ENCODE data around the gene GPBP1L1. TPM values are rescaled to one million over a fixed set of nuclear protein-coding genes. Genes with fewer than 3 reads are reported as not detected.

GPBP1L1 gene
- polyA plus RNA-seq, 4 donors: 82.4 to 131 (median 109) TPM

DNA sequence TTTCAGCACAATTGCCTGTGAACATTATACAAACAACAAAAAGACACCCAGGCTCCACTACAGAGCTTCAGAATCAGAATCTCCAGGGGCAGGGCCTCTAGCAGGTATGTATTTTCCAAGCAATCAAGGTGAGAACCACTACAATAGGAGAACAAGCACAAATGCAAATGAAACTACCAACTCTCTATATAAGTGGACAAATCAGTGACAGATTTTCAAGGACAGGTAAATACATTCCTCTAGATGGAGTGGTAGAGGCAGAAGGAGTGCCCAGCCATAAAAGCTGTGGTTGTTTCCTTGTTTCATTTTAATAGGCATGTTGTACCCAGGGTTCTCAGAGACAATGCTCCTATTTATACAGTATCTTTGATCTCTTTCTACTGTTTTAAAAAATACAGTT is 42.4 kb downstream of the GPBP1L1 start:
- DNase-seq (ENCODE audit: low read depth in 4 of 4, low spot score in 2 of 4): no peak

DNA sequence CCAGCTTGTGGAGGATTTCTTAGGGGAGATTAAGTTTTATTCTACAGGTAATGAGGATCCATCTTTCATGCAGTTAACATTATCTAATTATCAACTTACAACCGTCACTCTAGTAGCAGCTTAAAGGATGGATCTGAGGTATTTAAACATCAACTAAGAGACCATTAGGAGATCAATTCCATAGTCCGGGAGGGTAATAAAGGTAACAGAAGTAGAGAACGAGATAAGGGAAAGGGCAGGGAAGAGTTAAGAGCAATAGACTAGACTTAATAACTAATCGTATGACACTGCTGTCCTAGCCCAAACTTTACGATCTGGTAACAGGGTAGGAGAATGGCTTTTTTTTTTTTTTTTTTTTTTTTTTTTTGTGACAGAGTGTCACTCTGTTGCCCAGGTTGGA is 43.0 kb downstream of the GPBP1L1 start:
- DNase-seq (ENCODE audit: low read depth in 4 of 4, low spot score in 2 of 4): no peak

DNA sequence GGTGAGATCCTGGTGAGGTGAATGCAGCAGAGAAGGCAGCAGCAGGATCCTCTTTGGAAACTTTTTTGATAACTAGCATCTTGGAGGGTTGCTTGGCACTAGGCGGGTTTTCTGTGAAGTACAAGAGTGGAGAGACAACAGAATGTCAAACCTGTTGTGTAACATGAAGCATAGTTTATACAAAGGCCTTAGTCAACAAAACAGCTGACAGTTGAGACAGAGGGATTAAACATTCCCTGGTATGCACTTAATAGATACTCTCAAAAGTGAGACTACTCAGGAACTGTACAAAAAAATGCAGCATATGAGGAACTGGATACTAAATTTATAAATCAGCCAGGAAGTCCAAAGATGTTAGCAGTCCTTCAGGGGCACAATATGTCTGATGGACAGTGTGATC is 46.0 kb downstream of the GPBP1L1 start:
- no peak for DNase-seq (ENCODE audit: low read depth in 4 of 4, low spot score in 2 of 4)

DNA sequence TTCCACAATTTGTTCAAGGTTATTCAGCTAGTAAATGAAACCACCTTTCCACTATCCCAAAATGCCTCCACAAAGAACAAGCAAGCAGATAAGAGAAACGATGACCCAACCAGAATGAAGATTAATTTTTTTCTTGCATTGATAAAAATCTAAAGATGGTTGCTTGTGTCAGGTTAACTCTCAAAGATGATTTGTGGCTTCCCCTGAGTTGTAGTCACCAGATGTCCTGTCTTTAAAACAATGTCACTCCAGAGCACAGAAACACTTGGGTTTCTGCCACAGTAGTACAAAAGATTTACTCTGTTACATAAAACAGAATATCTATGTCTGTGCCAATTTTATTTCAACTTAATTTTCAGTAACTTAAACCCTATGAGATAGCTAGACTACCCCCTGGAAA is 51.1 kb downstream of the GPBP1L1 start:
- DNase-seq (ENCODE audit: low read depth in 4 of 4, low spot score in 2 of 4): no peak

DNA sequence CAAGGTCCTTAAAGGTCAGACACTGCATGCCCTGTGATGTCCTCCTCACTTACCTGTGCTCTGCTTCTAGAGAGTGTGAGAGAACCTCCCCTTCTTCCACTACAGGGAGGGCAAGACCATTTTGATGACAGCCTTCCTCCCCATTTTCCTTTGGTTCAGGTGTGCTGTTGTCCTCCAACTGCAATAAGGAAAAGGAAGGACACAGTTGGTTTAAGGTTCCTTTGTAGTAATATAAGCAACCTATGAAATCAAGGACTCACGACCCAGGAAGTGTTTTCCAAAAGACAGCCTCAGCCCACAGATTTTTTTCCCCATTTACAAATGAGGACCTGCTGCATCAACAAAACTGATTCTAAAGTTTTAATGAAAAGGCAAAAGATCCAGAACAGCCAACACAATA is 55.9 kb downstream of the GPBP1L1 start:
- no peak for DNase-seq (ENCODE audit: low read depth in 4 of 4, low spot score in 2 of 4)

DNA sequence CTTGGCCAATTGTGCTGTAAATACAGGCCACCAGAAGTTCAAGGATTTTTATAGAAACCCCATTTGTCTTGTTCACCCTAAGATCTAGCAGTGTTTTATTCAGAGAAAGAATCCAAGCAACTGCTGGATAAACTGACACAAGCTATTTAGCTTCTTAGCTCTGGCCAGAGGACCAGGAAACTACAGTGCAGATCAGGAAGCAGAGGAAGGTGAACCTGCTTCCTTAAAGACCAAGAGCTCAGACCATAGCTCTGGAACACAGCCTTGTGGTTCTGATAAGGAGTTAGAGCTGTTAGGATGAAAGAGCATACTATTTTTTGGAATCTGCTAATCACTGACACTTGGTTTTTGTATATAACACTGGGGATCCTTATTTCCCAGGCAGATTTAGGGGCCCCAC is 57.3 kb downstream of the GPBP1L1 start:
- DNase-seq (ENCODE audit: low read depth in 4 of 4, low spot score in 2 of 4): no peak

DNA sequence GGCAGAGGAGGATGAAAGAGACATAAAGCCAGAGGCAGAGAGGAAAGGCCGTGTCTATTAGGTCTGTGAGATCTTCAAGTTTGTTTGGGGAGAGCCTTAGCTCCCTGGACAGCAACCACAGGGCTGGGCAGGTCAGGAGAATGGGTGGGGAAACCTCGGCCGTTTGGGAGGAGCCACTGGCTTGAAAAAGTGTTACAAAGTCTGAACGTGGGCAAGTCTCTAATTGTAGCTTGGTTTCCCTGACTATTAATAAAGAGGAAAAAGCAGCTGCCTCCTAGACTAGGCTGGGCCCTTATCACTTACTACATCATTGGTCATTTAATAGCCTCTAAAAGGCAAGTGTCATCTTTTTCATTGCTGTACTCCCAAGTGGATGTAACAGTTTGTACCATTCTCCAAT is 62.4 kb downstream of the GPBP1L1 start, which contains the start of gene CCDC17:
CCDC17 (minus strand) TSS at position 83 of the 400 bp plus-strand sequence. CDS start 145 bp downstream, outside the sequence.
- DNase-seq (ENCODE audit: low read depth in 4 of 4, low spot score in 2 of 4): no peak

DNA sequence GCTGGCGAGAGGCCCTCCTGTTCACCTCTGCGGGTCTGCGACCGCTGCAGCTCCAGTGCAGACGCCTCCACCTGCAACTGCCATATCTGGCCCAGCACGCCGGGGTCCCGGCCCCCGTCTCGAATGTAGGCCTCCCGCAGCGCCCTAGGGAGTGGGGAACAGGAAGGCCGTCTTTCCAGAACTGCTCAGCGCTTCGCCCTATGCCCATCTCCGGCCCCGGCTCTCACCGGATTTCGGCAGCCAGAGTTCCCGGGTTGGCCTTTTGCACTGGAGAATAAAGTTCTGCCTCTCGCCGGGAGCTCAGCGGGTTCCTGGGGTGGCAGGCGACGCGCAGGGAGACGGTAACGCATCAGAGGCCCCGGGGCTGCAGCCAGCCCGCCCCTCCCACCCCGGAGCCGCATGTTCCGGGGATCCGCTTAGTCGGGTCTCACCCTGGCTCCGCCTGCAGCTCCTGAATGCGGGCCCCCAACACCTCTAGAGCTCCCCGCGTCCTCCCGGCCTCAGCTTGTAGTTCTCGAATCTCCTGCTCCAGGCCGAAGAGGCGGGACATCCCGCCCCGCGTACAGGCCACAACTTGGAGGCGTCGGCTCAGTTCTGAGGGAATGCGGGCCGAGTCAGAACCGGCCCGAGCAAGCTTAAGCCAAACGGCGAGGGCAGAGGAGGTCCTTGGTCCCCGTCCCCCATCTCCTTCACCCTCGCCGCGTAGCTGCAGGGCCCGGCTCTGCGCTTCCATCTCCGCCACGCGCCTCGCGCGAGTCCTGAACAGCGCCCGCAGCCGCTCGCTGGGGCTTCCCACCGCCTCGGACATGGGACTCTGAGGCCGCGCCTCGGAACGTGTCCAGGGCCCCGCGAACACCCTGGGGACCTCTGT is 63.6 kb downstream of the GPBP1L1 start:
- DNase-seq (ENCODE audit: low read depth in 4 of 4, low spot score in 2 of 4): peak in 2 of 4 donors; percentile 12 to 13

DNA sequence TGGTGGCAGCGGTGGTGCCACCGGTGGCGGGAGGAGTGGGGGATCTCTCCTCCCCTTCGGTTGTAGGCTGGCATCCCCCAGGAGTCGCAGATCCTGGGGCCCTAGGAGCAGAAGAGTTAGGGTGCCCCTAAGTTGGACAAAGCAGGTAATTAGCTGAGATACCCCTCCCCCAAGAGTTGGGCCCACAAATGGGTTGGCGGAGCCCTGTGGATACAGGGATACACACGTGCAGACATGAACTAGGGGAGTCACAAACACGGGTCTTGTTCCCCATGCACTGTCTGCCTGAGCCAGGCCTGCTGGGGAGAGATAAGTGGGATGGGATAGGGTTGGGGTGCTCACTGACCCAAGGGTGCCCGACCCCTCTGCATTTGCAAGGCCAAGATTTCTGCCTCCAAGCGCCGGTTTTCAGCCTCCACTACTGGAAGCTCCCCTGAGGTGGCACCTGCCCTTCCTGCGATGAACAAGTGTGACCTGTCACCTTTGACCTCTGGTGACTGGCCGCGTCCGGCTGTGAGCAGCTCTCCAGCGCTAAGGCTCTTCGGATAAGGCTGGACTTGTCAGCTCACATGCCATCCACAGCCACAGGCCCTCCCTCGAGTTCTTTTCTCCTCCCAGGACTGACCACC is 64.3 kb downstream of the GPBP1L1 start:
- DNase-seq (ENCODE audit: low read depth in 4 of 4, low spot score in 2 of 4): no peak

DNA sequence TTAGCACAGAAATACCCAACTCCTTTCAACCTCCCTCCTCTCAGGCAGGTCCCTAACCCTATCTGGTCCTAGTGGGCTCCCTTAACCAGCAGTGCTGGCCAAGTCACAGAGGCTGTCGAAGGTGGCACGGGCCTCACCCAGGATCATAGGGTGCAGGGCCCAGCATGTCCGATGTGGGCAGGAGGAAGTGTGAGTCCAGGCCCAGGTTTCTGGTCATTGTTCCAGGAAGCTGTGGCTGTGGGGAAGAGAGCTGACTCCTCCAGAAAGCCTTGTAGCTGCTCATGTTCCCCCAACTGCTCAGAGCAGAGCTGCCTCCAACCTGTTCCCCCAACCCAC is 64.9 kb downstream of the GPBP1L1 start:
- no peak for DNase-seq (ENCODE audit: low read depth in 4 of 4, low spot score in 2 of 4)

DNA sequence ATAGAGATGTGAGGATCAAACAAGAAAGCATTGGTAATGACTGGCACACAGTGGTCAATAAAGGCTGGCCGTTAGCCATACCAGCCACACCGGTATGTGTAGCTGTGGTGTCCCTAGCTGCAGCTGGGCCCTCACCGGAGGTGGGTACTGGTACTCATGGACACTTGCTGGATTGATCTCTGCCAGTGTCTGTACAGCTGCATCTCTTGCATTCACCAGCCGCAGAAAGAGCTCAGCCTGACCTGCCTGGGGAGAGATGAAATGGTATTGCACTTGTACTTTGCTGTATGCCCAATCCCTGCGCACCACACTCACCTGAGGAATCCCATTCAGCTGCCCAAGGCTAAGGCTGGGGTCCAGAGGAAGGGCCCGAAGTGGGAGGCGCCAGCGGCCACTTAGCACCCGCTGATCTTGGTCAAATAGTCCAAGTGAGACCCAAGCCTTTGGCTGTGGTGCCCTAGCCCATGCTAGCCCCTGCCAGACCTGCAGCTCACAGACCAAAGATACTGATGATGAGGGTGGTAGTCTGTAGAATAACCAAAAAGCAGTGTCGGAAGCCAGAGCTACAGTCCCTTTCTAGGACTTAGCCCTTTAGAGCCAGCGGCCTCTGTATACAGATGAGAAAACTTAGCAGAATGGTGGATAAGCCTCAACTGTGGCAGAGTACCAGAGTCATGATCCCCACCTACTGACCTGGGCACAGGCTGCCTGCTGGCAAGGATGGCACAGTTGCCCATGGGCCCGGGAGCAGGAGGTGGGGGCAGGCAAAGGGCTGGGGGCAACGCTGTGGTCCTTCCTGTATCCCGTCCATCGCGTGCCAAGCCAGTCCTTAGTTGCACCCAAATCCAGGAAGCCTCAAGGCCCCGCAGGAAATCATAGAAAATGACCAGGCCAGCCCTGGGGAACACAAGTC is 65.5 kb downstream of the GPBP1L1 start:
- no peak for DNase-seq (ENCODE audit: low read depth in 4 of 4, low spot score in 2 of 4)

DNA sequence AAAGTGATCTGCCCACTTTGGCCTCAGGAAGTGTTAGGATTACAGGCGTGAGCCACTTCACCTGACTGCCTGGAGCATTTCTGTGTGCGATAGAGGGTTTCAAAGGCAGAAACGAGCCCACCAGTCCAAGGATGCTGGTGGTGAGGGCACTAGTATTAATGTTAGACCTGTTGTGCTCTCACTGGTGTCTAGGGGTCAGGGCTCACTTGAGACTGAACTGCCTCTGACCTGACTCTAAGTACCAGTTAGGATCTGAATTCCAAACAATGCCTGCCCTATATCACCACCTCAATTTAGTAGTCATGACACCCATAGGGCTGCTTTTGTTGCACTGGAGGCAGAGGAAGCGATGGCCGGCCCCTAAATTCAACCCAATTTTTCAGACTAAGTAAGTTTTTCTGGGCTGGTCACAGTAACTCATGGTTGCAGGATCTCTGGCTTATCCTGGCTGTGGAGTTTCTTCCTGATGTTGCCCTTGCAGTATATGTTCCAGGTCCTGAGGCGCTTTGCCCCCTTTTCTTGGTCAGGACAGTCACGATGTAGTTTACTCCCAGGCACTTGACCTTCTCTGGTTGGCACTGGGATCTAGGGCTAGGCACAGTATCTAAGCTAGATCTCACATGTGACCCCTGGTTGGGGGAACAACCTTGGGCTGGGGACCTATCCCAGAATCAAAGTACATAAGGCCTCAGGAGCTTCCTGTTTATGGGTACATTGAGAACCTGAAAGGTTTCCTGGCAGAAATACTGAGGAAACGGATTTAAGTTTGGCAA is 67.0 kb downstream of the GPBP1L1 start:
- no peak for DNase-seq (ENCODE audit: low read depth in 4 of 4, low spot score in 2 of 4)

DNA sequence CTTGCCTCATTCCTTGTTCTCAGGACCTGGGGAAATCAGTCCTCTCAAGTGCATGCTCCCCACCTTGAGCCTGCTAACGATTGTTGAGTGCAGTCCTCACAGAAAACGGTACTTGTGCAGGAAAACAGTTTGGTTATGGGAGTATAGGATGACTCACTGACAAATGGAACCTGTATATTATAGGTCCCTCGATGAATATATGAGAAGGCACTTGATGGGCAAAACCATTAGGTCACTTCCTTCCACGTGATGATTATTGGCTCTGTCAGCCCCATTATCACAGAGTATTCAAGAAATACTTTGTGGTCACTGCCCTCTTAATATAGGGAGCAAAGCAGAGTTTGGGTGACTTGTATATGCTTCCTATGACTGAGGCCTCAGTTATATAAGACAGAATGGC is 68.7 kb downstream of the GPBP1L1 start:
- no peak for DNase-seq (ENCODE audit: low read depth in 4 of 4, low spot score in 2 of 4)

DNA sequence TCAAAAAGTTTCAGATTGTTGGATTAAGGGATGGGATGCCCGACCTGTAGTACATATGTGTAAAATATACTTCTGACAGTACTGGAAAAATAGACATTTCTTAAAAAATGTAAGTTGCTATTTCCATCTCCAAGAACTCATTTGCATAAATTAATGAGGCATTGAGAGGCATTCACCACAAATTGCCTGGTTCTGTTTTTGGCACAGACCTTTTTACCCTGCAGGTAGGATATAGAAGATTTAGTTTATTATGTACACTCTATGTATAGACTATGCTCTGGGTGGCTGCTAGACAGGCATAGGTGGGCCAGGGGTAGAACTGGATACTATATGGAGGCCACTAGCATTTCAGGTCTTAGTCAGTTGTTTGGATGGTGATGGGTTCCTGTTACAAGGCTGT is 70.4 kb downstream of the GPBP1L1 start:
- no peak for DNase-seq (ENCODE audit: low read depth in 4 of 4, low spot score in 2 of 4)

DNA sequence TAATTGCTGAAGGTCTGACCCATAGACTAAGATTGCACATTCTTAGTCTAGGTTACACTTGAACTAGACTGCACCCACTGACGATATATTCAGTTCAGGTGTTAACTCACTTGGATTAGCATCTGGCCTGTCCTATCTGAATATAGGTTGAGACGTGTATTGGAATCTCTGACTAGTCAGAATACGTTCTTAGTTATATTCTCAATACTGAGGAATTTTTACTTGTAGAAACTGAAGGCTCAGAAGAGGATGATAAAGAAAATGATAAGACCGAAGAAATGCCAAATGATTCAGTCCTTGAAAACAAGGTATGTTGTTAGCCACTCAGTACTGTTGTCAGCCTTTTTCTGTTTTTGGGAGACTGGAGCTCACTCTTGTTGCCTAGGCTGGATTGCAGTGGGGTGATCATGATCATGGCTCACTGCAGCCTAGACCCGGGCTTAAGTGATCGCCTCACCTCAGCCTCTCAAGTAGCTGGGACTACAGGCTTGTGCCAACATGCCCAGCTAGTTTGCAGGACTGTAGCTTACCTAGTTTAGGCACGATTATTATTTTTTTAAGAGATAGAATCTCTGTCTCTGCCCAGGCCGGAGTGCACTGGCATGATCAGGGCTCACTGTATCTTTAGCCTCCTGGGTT is 73.3 kb downstream of the GPBP1L1 start:
- no peak for DNase-seq (ENCODE audit: low read depth in 4 of 4, low spot score in 2 of 4)

DNA sequence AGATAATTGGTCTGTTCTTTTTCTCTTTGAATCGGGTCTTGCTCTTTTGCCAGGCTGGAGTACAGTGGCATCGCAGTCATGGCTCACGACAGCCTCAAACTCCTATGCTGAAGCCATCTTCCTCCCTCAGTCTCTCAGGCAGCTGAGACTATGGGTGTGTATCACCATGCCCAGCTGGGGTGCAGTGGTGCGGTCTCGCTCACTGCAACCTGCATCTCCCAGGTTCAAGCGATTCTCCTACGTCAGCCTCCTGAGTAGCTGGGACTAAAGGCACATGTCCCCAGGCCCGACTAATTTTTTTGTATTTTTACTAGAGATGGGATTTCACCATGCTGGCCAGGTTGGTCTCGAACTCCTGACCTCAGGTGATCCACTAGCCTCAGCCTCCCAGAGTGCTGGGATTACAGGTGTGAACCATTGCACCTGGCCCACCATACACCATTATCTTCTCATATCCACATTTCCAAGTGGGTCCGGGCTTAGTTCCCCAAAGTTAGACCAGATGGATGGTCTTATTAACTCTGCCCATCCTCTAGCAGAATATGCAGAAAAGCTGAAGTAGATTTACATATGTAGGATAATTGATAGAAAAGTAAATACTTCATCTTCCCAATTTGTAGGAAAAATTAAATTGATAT is 75.6 kb downstream of the GPBP1L1 start:
- DNase-seq (ENCODE audit: low read depth in 4 of 4, low spot score in 2 of 4): no peak

DNA sequence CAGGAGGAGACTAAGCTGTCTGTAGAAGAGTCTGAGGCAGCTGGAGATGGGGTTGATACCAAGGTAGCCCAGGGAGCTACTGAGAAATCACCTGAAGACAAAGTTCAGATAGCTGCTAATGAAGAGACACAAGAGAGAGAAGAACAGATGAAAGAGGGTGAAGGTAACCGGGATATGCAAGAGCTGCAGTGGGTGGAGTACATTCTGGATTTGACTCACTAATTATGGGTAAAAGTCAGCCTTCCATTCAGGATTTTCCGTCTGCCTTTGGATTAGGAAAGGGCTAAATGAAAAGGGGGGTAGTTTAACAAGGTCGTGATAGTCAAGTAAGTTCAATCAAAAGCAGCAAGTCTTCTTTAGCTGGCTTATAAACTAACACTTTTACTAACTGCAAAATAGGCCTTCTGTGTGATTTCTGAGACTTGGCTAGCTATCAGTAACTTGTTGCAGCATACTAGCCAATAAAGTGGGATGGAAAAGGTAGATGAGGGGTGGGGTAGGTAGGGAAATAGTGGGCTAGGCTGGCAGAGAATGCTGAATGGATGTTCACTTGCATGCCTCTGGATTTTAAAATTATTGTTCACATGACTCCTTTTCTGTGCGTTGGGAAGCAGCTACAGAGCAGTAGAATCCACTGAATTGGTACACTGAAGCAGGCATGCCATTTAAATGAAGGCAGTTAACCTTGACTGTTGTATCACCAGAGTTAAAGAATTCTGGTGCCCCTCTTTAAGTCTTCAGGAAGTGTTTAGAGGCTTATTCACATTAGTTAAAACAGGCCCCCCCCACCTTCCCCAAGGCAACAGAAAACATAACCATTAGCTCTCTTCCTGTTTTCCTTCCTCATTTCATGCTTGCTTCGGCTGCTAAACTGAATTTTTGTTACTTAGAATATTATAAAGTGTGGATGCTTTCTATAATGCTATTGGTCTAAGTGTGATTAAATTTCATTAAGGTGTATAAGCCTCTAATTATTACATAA is 77.9 kb downstream of the GPBP1L1 start:
- no peak for DNase-seq (ENCODE audit: low read depth in 4 of 4, low spot score in 2 of 4)

DNA sequence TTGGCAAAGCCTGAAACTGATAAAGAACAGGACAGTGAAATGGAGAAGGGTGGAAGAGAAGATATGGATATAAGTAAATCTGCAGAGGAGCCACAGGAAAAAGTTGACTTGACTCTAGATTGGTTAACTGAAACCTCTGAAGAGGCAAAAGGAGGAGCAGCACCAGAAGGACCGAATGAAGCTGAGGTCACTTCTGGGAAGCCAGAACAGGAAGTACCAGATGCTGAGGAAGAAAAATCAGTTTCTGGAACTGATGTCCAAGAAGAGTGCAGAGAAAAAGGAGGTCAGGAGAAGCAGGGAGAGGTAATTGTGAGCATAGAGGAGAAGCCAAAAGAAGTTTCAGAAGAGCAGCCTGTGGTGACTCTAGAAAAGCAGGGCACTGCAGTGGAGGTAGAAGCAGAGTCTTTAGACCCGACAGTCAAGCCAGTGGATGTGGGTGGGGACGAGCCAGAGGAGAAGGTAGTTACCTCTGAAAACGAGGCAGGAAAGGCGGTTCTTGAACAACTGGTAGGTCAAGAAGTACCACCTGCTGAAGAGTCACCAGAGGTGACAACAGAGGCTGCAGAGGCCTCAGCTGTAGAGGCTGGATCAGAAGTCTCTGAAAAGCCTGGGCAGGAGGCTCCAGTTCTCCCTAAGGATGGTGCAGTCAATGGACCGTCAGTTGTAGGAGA is 78.8 kb downstream of the GPBP1L1 start:
- no peak for DNase-seq (ENCODE audit: low read depth in 4 of 4, low spot score in 2 of 4)
